MM.1S (cell line): Measurements from ENCODE around the gene TCF12.

Experiments
- DNase-seq: peaks from one replicate; pipeline ENCODE4 v3.0.0-alpha.2; 2015
- H2AFZ ChIP-seq: fragments of 300-600 bp; sonication (generic); 2 replicates; pipeline ENCODE4 v1.6.0; 2016; ENCODE audit warnings: antibody characterized with exemption, low read length
- H3F3A ChIP-seq: fragments of 300-600 bp; sonication (generic); 2 replicates; pipeline ENCODE4 v1.6.1; 2016; ENCODE audit warnings: mild to moderate bottlenecking, antibody characterized with exemption, low read length, moderate library complexity, mixed read lengths; ENCODE audit not compliant: insufficient read depth
- H3K27ac ChIP-seq: fragments of 300-600 bp; sonication (generic); 2 replicates; pipeline ENCODE4 v1.5.1; 2016; ENCODE audit warnings: mild to moderate bottlenecking, low read length
- H3K27me3 ChIP-seq: fragments of 300-600 bp; sonication (generic); replicated peaks from 2 replicates; pipeline ENCODE4 v1.6.0; 2016; ENCODE audit warnings: low read length; ENCODE audit not compliant: insufficient read depth
- H3K36me3 ChIP-seq: fragments of 300-600 bp; sonication (generic); replicated peaks from 2 replicates; pipeline ENCODE4 v1.6.1; 2016; ENCODE audit warnings: mild to moderate bottlenecking, low read length, mixed read lengths; ENCODE audit not compliant: insufficient read depth
- H3K4me1 ChIP-seq: fragments of 300-600 bp; sonication (generic); 2 replicates; pipeline ENCODE4 v1.6.1; 2016; ENCODE audit warnings: low read length, mixed read lengths
- H3K4me2 ChIP-seq: fragments of 300-600 bp; sonication (generic); 2 replicates; pipeline ENCODE4 v1.6.0; 2016; ENCODE audit warnings: low read depth, low read length
- H3K4me3 ChIP-seq: fragments of 300-600 bp; sonication (generic); 2 replicates; pipeline ENCODE4 v1.5.1; 2016; ENCODE audit warnings: low read length, mixed read lengths
- H3K79me2 ChIP-seq: fragments of 300-600 bp; sonication (generic); 2 replicates; pipeline ENCODE4 v1.6.1; 2016; ENCODE audit warnings: mixed run types, low read length, mixed read lengths
- H3K9ac ChIP-seq: fragments of 300-600 bp; sonication (generic); 2 replicates; pipeline ENCODE4 v1.6.1; 2016; ENCODE audit warnings: low read length, mixed read lengths
- H3K9me2 ChIP-seq: fragments of 300-600 bp; sonication (generic); replicated peaks from 2 replicates; pipeline ENCODE4 v1.6.1; 2016; ENCODE audit warnings: mild to moderate bottlenecking, low read length, mixed read lengths; ENCODE audit not compliant: insufficient read depth
- H3K9me3 ChIP-seq: fragments of 300-600 bp; sonication (generic); replicated peaks from 2 replicates; pipeline ENCODE4 v1.6.1; 2016; ENCODE audit warnings: mild to moderate bottlenecking, low read length, mixed read lengths; ENCODE audit not compliant: insufficient read depth
- H4K20me1 ChIP-seq: fragments of 300-600 bp; sonication (generic); 2 replicates; pipeline ENCODE4 v1.6.1; 2016; ENCODE audit warnings: mild to moderate bottlenecking, low read length, moderate library complexity, mixed read lengths; ENCODE audit not compliant: insufficient read depth
- EZH2 ChIP-seq: fragments of 300-600 bp; sonication (generic); optimal IDR thresholded peaks from 2 replicates; pipeline ENCODE3; 2017; ENCODE audit warnings: low read depth, mild to moderate bottlenecking, antibody characterized with exemption, low read length, mixed read lengths
- EZH2phosphoT487 ChIP-seq: fragments of 300-600 bp; sonication (generic); IDR thresholded peaks from 2 replicates; pipeline ENCODE4 v1.6.1; 2018; ENCODE audit warnings: antibody characterized with exemption, low read length
- TF ChIP-seq, protein P1 (sequence below): fragments of 300-600 bp; sonication (generic); IDR thresholded peaks from 2 replicates; pipeline ENCODE4 v1.5.1; 2016; ENCODE audit warnings: antibody characterized with exemption, low read length, mixed read lengths

The TCF12 gene

DNA sequence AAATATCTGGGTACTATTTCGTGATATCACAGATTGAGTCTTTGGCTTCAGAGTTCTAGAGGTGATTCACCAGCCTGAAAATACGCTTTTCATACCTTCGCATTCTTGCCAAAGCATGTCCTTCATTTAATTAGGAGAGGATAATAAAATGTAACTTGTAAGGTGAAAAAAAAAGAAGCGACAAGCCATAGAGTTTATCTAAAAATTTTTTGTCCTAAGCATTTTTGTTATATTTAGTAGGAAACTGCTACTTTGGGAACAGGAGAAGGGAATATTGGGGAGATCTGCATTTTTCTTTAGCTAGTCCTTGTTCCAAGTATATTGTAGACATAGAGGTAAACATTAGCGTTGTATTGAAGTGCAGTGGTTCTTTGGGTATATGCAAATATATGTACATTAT lies 120.1 kb downstream of the TCF12 start:
- Histone ChIP-seq H3K79me2 (0 out of 2 replicates have a peak, but pooled peaks cover 4% of the 10 kb centered on the region), H3K9ac (no peak overlapping the region), H3K36me3 (no peaks in the 10 kb centered on the region), H3K4me1 (no peaks in the 10 kb centered on the region), H3K9me3 (no peaks in the 10 kb centered on the region), H4K20me1 (no peaks in the 10 kb centered on the region), H3K27ac (no peak overlapping the region), H3K4me2 (no peak overlapping the region), H2AFZ (no peak overlapping the region), H3K9me2 (no peaks in the 10 kb centered on the region), H3K27me3 (no peaks in the 10 kb centered on the region), H3K4me3 (no peak overlapping the region), H3F3A (no peaks in the 10 kb centered on the region; the same call in 1 of the 2 replicates)
- DNase-seq = no peak
- TF ChIP-seq, protein P1, sequence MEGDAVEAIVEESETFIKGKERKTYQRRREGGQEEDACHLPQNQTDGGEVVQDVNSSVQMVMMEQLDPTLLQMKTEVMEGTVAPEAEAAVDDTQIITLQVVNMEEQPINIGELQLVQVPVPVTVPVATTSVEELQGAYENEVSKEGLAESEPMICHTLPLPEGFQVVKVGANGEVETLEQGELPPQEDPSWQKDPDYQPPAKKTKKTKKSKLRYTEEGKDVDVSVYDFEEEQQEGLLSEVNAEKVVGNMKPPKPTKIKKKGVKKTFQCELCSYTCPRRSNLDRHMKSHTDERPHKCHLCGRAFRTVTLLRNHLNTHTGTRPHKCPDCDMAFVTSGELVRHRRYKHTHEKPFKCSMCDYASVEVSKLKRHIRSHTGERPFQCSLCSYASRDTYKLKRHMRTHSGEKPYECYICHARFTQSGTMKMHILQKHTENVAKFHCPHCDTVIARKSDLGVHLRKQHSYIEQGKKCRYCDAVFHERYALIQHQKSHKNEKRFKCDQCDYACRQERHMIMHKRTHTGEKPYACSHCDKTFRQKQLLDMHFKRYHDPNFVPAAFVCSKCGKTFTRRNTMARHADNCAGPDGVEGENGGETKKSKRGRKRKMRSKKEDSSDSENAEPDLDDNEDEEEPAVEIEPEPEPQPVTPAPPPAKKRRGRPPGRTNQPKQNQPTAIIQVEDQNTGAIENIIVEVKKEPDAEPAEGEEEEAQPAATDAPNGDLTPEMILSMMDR = no peak
- TF ChIP-seq EZH2phosphoT487 = no peak

DNA sequence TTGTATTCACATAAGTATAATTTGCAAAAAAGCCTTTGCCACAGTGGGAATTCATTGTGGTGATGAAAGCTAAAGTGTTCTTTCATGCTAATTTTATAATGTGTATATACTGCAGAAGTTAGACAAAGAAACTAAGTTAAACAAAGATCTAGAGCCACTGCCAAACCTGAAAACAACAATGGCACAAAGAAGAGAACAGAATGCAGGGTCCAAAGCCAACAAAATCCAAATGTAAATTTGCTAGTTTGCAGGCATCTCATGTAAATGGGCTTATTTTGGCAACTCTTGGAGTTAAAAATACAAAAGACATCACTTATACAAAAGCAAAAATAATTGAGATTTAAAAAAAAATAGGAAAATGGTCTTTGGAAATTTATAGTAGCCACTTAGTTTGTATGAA lies 123.0 kb downstream of the TCF12 start:
- Histone ChIP-seq H3K36me3 (no peaks in the 10 kb centered on the region), H3K79me2 (no peaks in the 10 kb centered on the region), H3K27me3 (no peaks in the 10 kb centered on the region), H3K27ac (no peak overlapping the region), H2AFZ (no peak overlapping the region), H3K4me1 (no peaks in the 10 kb centered on the region), H3K9ac (no peak overlapping the region), H3K4me2 (no peak overlapping the region), H3F3A (no peaks in the 10 kb centered on the region; the same call in 1 of the 2 replicates), H4K20me1 (no peaks in the 10 kb centered on the region), H3K9me2 (no peaks in the 10 kb centered on the region), H3K9me3 (no peaks in the 10 kb centered on the region), H3K4me3 (no peak overlapping the region)
- no peak for DNase-seq
- TF ChIP-seq EZH2phosphoT487 (no peak), EZH2 (no peak)
- TF ChIP-seq, protein P1 = no peak

- no peak overlapping the region for H3K9ac ChIP-seq
- no peaks in the 10 kb centered on the region for H3K79me2 ChIP-seq
- H3K4me3 ChIP-seq = no peak overlapping the region
- H3K4me1 ChIP-seq = no peaks in the 10 kb centered on the region
- no peaks in the 10 kb centered on the region for H3K9me3 ChIP-seq
- H3K4me2 ChIP-seq = no peak overlapping the region
- no peaks in the 10 kb centered on the region for H3K36me3 ChIP-seq
- no peaks in the 10 kb centered on the region for H3K9me2 ChIP-seq
- no peaks in the 10 kb centered on the region for H3K27me3 ChIP-seq
- H2AFZ ChIP-seq = no peak overlapping the region
- H4K20me1 ChIP-seq = no peaks in the 10 kb centered on the region
- no peaks in the 10 kb centered on the region for H3F3A ChIP-seq
- DNase-seq = no peak
- TF ChIP-seq EZH2phosphoT487 (no peak), EZH2 (no peak)
- TF ChIP-seq, protein P1 = no peak
- no peak overlapping the region for H3K27ac ChIP-seq
Measured at GRCh38 chr15:57044072-57044702, 125.7 kb downstream of the TCF12 start.
